ENCODE data around the gene DBNL. TPM values are rescaled to one million over a fixed set of nuclear protein-coding genes. Genes with fewer than 3 reads are reported as not detected.

The DBNL gene
- total RNA-seq, 1 donor from 2014 or later = 140 TPM

GRCh38 chr7:44107116-44107960 lies 62.8 kb downstream of the DBNL start:
- DNase-seq (ENCODE audit: extremely low read depth, low read depth, low spot score) = no peak

- no peak for DNase-seq (ENCODE audit: extremely low read depth, low read depth, low spot score)
These were observed 63.7 kb downstream of the DBNL start for GRCh38 chr7:44107961-44108767.

GRCh38 chr7:44108768-44109750 lies 64.6 kb downstream of the DBNL start:
- DNase-seq (ENCODE audit: extremely low read depth, low read depth, low spot score) = no peak

- no peak for DNase-seq (ENCODE audit: extremely low read depth, low read depth, low spot score)
These were observed 65.5 kb downstream of the DBNL start for GRCh38 chr7:44109991-44110390.

GRCh38 chr7:44110719-44111635 lies 66.5 kb downstream of the DBNL start:
- no peak for DNase-seq (ENCODE audit: extremely low read depth, low read depth, low spot score)

Other genes with a start within 250 kb of the DBNL start
- gene MRPS24, start 175.2 kb upstream of the DBNL start, total RNA-seq = 66.8 and 93.9 TPM in 2 replicates
- 17.4 and 21.2 TPM in 2 replicates for gene URGCP, start 138.1 kb upstream of the DBNL start, total RNA-seq
- gene UBE2D4, start 118.3 kb upstream of the DBNL start, total RNA-seq = 11.6 and 21.4 TPM in 2 replicates
- not detected in 2 replicates for gene SPDYE1, start 46.8 kb upstream of the DBNL start, total RNA-seq
- not detected in 2 replicates for gene PGAM2, start 20.9 kb downstream of the DBNL start, total RNA-seq
- 20.8 and 24.0 TPM in 2 replicates for gene POLM, start 37.8 kb downstream of the DBNL start, total RNA-seq
- 12.1 and 40.8 TPM in 2 replicates for gene AEBP1, start 59.6 kb downstream of the DBNL start, total RNA-seq
- 44.6 and 55.5 TPM in 2 replicates for gene POLD2, start 78.8 kb downstream of the DBNL start, total RNA-seq
- not detected in 2 replicates for gene MYL7, start 96.6 kb downstream of the DBNL start, total RNA-seq
- gene GCK, start 144.7 kb downstream of the DBNL start, total RNA-seq = 0.41 TPM in 1 of 2 replicates, not detected in the other
- gene YKT6, start 156.3 kb downstream of the DBNL start, total RNA-seq = 102 and 110 TPM in 2 replicates

Measured in glomerular endothelial cell (primary cell).